Spinal cord (tissue), 10 donors: Measurements from ENCODE around the gene ZSCAN20. TPM values are rescaled to one million over a fixed set of nuclear protein-coding genes. Genes with fewer than 3 reads are reported as not detected.
A peak's percentile ranks its signal among the peaks of the same experiment; 100 is the strongest.

Experiments used
- DNase-seq, 6 donors: peaks; one replicate each; pipeline versions ENCODE4 v3.0.0 to v3.0.0-alpha.2; 2013 to 2015; ENCODE audit warnings: low spot score in 6 of 6, low read depth in 4 of 6
- H3K27ac ChIP-seq: one replicate; pipeline ENCODE4 v1.5.1; 2013; ENCODE audit warnings: low read depth, low read length, control low read depth
- H3K27me3 ChIP-seq: one replicate; pipeline ENCODE4 v1.6.1; 2013; ENCODE audit warnings: low read length; ENCODE audit not compliant: control insufficient read depth, insufficient read depth
- H3K36me3 ChIP-seq: one replicate; pipeline ENCODE4 v1.6.1; 2013; ENCODE audit warnings: low read length; ENCODE audit not compliant: control insufficient read depth, insufficient read depth
- H3K4me1 ChIP-seq: one replicate; pipeline ENCODE4 v1.6.1; 2013; ENCODE audit warnings: low read length; ENCODE audit not compliant: control insufficient read depth, insufficient read depth
- H3K4me3 ChIP-seq: one replicate; pipeline ENCODE4 v1.5.1; 2013; ENCODE audit warnings: low read depth, low read length, control low read depth
- H3K9me3 ChIP-seq: one replicate; pipeline ENCODE4 v1.6.1; 2013; ENCODE audit warnings: low read length; ENCODE audit not compliant: control insufficient read depth, insufficient read depth
- WGBS: methylation state at CpG from one replicate; pipeline ENCODE4 v1.1.5; 2013; ENCODE audit warnings: missing lambda C conversion rate; ENCODE audit not compliant: insufficient coverage; 5-methylcytosine and 5-hydroxymethylcytosine counted together
- polyA plus RNA-seq, 2 donors: library from polyadenylated mRNA; unstranded; fragments of 120-200 nt; gene quantifications; one replicate each; pipeline ENCODE4 v1.2.1, GENCODE V29; 2013; ENCODE audit not compliant: insufficient read length in 2 of 2
- total RNA-seq, 2 donors: library from RNA; depleted of rRNA in 1 of 2; stranded (reverse); fragments of 120-200 nt in 1 of 2; fragments of >200 nt in 1 of 2; gene quantifications; one replicate each; pipeline versions ENCODE4 v1.2.3 to v1.2.4, GENCODE V29; 2013 to 2014
- donor health status: healthy.

Gene ZSCAN20
- total and polyA plus RNA-seq, 4 donors = 3.1 to 8.5 (median 5.7) TPM

DNA sequence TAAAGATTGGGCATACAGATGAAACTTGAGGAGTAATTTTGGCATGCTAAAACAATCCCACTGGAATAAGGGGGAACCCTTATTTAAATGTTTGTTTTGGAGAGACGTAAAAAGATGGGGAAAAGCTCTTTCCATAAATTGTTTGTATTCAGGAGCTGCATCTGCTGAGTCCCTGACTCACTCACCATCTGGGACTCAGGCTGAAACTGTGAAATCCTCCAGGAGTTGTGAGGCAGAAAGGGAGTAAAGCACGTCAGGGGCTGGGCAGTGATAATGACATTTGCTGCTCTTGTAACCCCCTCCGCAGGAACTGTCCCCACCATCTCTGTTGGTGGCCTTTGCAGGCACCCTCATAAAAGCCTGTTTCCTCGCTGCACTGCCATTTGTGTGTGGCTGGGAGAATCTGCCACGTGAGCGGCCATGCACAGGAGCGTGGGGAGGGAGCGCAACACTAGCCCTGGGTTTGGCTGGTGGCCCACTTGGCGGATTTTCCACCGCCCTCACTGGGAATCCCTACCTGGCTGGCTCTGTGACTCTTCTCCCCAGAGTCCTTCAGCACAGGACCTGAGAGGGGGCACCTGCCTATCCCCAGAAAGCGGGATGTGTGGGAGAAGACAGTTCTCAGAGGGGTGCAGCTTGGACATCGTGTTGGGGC is 45.3 kb downstream of the ZSCAN20 start:
- 66% methylated on average over 12 of the region's 12 CpGs for WGBS

DNA sequence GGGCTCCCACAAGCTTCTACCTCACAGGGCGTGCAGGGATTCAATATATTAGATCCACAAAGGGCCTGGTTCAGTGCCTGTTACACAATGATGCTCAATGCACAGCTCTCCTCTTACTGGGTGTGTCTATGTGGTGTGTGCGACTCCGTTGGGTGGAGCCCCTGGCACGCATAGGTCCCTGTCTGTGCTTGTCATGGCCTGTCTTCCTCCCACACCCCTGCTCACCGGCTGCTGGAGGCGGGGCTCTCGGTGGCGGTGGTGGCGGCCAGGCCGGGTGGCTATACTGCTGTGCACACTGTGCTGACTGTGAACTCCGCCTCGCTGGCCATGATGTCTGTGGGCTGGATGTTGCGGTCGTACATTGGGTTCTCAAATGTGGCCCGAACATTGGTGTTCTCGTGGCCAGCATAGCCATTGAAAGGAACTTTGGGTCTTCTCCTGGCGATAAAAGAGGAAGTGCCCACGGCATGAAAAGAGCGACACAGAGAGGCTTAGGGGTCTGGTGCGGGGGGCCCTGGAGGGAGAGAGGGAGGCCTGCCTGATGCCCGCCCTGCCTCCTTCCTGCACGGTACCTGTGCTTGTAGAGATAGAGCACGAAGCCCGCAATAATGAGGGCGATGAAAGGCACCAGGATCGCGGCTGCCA is 46.9 kb downstream of the ZSCAN20 start:
- H3K27me3 ChIP-seq = no peaks in the 10 kb centered on the region
- no peak overlapping the region for H3K27ac ChIP-seq
- H3K36me3 ChIP-seq = peaks cover 65% of the 10 kb centered on the region
- H3K4me3 ChIP-seq = no peak overlapping the region
- WGBS = 90% methylated on average over 26 of the region's 27 CpGs
- DNase-seq = no peak
- H3K4me1 ChIP-seq = peaks cover 2% of the 10 kb centered on the region
- H3K9me3 ChIP-seq = no peaks in the 10 kb centered on the region

More for the DNA sequence above, 45.3 kb downstream of the ZSCAN20 start:
- peak in 2 of 6 donors; percentile 5 to 51 for DNase-seq
- H3K36me3 ChIP-seq = peaks cover 62% of the 10 kb centered on the region
- H3K9me3 ChIP-seq = no peaks in the 10 kb centered on the region
- no peaks in the 10 kb centered on the region for H3K27me3 ChIP-seq
- no peak overlapping the region for H3K4me3 ChIP-seq
- H3K27ac ChIP-seq = no peak overlapping the region
- H3K4me1 ChIP-seq = peaks cover 2% of the 10 kb centered on the region

DNA sequence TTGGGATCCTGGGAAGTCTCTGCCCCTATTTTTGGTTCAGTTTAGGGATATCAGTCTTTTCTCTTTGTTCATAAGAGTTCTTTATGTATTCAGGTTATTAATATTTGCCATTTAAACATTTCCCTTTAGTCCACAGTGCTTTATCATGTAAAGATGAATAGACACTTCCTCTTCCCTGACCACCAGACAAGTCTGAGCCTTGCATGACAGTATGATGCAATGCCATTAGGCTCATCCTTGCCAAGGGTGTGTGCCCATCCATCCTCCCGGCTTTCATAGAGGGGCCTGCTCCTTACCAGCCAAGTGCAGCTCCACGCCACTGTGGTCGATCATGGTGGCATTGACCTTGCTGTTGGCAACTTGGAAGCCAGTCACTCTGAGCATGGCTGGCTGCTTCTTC is 52.1 kb downstream of the ZSCAN20 start:
- Histone ChIP-seq H3K9me3 (no peaks in the 10 kb centered on the region), H3K4me1 (no peaks in the 10 kb centered on the region), H3K4me3 (no peak overlapping the region), H3K36me3 (peaks cover 53% of the 10 kb centered on the region), H3K27me3 (no peaks in the 10 kb centered on the region), H3K27ac (no peak overlapping the region)
- DNase-seq = no peak
- 97% methylated on average over 3 of the region's 3 CpGs for WGBS

DNA sequence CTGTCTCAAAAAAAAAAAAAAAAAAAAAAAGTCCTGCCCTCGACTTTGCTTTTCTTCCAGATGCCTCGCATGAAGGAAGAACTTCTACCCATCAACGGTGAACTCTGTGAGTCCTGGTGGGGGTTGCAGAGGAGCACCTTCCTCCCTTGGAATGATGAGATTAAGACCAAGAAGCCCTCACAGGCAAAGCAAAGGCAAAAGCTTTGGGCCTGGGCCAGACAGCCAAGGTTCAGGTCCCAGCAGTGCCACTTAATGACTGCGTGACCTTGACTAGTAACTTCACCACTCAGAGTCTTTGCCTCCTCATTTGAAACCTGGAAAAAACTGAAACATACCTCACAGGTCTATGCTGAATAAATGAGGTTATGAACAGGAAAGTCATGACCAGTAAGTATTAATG is 55.5 kb downstream of the ZSCAN20 start:
- DNase-seq = no peak
- Histone ChIP-seq H3K27me3 (no peaks in the 10 kb centered on the region), H3K9me3 (no peaks in the 10 kb centered on the region), H3K4me3 (no peak overlapping the region), H3K27ac (no peak overlapping the region), H3K36me3 (peaks cover 29% of the 10 kb centered on the region), H3K4me1 (no peaks in the 10 kb centered on the region)
- 100% methylated on average over 1 of the region's 4 CpGs for WGBS

DNA sequence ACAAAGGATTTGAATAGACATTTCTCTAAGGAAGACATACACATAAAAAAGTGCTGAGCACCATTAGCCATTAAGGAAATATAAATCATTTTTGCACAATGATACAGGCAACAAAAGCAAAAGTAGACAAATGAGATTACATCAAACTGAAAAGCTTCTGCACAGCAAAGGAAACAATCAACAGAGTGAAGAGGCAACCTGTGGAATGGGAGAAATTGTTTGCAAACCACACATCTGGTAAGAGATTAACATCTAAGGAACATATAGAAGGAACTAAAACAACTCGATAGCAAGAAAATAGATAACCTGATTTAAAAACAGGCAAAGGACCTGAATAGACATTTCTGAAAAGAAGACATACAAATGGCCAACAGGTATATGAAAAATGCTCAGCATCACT is 57.5 kb downstream of the ZSCAN20 start:
- Histone ChIP-seq H3K27me3 (no peaks in the 10 kb centered on the region), H3K36me3 (peaks cover 33% of the 10 kb centered on the region), H3K27ac (no peak overlapping the region), H3K4me3 (no peak overlapping the region), H3K4me1 (no peaks in the 10 kb centered on the region), H3K9me3 (no peaks in the 10 kb centered on the region)
- no peak for DNase-seq
- WGBS = no CpG with 5 or more reads among the region's 1 CpG

DNA sequence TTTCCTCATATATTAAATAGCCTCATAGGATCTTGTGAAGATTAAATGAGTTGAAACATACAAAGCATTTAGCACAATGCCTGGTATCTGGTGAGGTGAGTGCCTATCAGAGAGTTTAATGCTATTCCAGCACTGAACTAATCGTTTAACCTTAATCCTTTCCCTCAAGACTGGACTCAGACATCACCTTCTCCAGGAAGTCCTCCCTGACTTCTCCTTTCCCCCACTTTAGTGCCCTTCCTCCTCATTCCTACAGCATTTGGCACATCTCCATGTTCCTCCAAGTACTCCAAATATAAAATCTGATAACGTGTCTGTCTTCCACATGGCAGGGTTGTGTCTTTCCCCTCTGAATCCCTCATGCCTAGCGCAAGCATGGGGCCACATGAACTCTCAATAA is 59.8 kb downstream of the ZSCAN20 start:
- no peaks in the 10 kb centered on the region for H3K27me3 ChIP-seq
- no peaks in the 10 kb centered on the region for H3K4me1 ChIP-seq
- H3K4me3 ChIP-seq = no peak overlapping the region
- WGBS = 92% methylated on average over 1 of the region's 3 CpGs
- no peaks in the 10 kb centered on the region for H3K9me3 ChIP-seq
- no peak overlapping the region for H3K27ac ChIP-seq
- H3K36me3 ChIP-seq = peaks cover 42% of the 10 kb centered on the region
- no peak for DNase-seq

DNA sequence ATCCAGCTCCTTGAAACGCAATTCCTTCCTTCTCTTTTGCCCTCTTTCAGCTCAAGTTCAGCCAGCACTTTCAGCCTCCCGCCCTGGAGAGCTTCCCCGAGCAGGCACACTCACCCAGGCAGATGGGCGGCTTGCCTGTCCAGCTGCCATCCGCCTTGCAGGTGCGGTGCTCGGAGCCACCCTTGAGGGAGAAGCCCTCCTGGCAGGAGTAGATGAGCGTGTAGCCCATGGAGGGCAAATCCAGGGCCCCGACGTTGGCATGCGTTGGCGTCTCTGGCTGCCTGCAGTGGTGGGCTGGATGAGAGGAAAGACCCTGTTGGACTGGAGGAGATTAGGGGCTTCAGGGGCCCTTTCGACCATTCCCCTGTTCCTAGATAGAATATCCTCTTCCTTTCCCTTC is 60.5 kb downstream of the ZSCAN20 start:
- no peaks in the 10 kb centered on the region for H3K4me1 ChIP-seq
- H3K27ac ChIP-seq = no peak overlapping the region
- DNase-seq = no peak

DNA sequence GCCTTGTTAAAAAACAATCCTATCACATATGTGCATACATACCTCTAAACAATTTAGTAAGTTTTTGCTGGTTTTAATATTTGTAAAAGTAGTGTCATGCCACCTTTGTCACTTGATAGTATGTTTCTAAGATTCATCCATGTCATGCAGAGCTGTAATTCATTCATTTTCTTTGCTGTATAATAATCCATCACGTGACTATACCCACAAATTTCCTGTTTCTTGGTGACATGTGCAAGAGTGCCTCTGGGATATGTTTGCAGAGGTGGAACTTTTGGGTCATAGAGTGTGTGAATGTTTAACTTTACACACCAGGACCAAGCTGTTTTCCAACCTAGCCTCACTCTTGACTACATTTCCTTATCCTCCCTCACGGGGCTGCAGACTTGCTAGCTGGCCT is 62.9 kb downstream of the ZSCAN20 start:
- peaks cover 53% of the 10 kb centered on the region for H3K36me3 ChIP-seq
- H3K27ac ChIP-seq = no peak overlapping the region
- no peak for DNase-seq
- H3K4me1 ChIP-seq = no peaks in the 10 kb centered on the region
- no peak overlapping the region for H3K4me3 ChIP-seq
- no peaks in the 10 kb centered on the region for H3K27me3 ChIP-seq
- 94% methylated on average over 1 of the region's 2 CpGs for WGBS
- H3K9me3 ChIP-seq = no peaks in the 10 kb centered on the region

More for the DNA sequence above, 60.5 kb downstream of the ZSCAN20 start:
- Histone ChIP-seq H3K36me3 (peaks cover 43% of the 10 kb centered on the region), H3K9me3 (no peaks in the 10 kb centered on the region), H3K27me3 (no peaks in the 10 kb centered on the region), H3K4me3 (no peak overlapping the region)
- 97% methylated on average over 11 of the region's 13 CpGs for WGBS

DNA sequence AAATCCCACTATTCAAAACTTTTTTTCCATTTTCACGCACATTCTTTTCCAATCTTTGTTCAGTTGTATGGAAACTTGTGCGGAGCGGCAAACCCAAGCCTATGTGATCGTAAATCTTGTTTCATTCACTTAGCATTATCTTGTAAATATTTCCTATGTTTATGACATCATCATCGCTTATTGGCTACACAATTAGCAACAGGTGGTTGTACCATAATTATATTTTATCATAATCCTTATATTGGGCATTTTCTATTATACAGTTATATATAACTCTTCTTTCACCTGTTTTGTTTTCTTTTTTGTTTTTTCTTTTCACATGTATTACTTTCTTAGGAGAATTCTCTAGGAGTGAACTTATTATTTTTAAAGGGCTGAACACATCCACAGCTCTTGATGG is 65.4 kb downstream of the ZSCAN20 start:
- Histone ChIP-seq H3K27me3 (no peaks in the 10 kb centered on the region), H3K9me3 (no peaks in the 10 kb centered on the region), H3K4me1 (no peaks in the 10 kb centered on the region), H3K27ac (no peak overlapping the region), H3K4me3 (no peak overlapping the region), H3K36me3 (peaks cover 69% of the 10 kb centered on the region)
- no peak for DNase-seq
- WGBS = no CpG with 5 or more reads among the region's 5 CpGs

DNA sequence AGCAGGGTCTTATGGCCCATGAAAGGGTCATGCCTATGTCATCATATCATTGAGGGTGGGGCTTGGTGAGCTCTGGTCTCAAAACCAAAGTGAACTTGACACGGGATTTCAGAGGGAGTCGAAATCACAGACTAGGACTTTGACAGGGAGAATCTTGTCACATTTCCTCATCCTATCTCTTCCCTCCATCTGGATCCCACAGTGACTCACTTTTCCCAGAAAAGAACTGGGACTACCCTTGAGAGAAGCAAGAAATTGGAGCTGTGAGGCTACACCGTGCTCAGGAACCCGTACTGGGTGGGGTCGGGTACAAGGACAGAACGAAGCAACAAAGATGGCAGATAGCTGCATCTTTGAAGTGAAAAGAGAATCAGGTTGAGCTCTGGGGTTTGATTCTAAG is 69.5 kb downstream of the ZSCAN20 start:
- WGBS = 93% methylated on average over 5 of the region's 6 CpGs
- H3K9me3 ChIP-seq = no peaks in the 10 kb centered on the region
- H3K27me3 ChIP-seq = no peaks in the 10 kb centered on the region
- no peak overlapping the region for H3K4me3 ChIP-seq
- no peak overlapping the region for H3K27ac ChIP-seq
- no peak for DNase-seq
- H3K4me1 ChIP-seq = no peaks in the 10 kb centered on the region
- peaks cover 59% of the 10 kb centered on the region for H3K36me3 ChIP-seq
